ENCODE data around the gene SPACA4.

GRCh38 chr19:48611872-48612271 lies 5.3 kb downstream of the SPACA4 start:
- TF ChIP-seq ATF3 (IDR thresholded peaks at IDR 0.05): no peak
- TF ChIP-seq MAX (IDR thresholded peaks at IDR 0.05): no peak
- no peak for TF ChIP-seq YY1 (IDR thresholded peaks at IDR 0.05)

Data from liver (tissue), 2 donors.